Measurements from ENCODE around the gene OPCML.

DNA sequence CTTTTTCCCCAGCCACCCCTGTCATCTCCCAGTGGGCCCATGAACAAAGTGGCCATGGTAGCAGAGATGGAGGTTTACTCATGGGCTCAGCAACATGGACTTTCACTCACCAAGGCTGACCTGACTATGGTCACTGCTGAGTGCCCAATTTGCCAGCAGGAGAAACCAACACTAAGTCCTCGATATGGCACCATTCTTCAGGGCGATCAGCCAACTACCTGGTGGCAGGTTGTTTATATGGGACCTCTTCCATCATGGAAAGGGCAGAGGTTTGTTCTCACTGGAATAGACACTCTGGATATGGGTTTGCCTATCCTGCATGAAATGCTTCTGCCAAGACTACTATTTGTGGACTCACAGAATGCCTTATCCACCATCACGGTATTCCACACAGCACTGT lies 1152.8 kb downstream of the OPCML start:
- TF ChIP-seq, protein P1, sequence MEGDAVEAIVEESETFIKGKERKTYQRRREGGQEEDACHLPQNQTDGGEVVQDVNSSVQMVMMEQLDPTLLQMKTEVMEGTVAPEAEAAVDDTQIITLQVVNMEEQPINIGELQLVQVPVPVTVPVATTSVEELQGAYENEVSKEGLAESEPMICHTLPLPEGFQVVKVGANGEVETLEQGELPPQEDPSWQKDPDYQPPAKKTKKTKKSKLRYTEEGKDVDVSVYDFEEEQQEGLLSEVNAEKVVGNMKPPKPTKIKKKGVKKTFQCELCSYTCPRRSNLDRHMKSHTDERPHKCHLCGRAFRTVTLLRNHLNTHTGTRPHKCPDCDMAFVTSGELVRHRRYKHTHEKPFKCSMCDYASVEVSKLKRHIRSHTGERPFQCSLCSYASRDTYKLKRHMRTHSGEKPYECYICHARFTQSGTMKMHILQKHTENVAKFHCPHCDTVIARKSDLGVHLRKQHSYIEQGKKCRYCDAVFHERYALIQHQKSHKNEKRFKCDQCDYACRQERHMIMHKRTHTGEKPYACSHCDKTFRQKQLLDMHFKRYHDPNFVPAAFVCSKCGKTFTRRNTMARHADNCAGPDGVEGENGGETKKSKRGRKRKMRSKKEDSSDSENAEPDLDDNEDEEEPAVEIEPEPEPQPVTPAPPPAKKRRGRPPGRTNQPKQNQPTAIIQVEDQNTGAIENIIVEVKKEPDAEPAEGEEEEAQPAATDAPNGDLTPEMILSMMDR (conservative IDR thresholded peaks at IDR 0.05 in 1 of 2, IDR thresholded peaks at IDR 0.05 in 1 of 2; ENCODE audit: extremely low read depth in 1 of 2, insufficient read depth in 1 of 2, low read depth in 1 of 2, low read length in 2 of 2) = no peak
- TF ChIP-seq EZH2 (IDR thresholded peaks at IDR 0.05; ENCODE audit: borderline replicate concordance, low read length) = no peak

All from mammary epithelial cell (primary cell).